Loucy (cell line): ENCODE data around the gene ARMC3.

Experiments
- EZH2phosphoT487 ChIP-seq: fragments of 200-600 bp; IDR thresholded peaks from 2 replicates; pipeline ENCODE4 v1.6.1; 2018; ENCODE audit warnings: antibody characterized with exemption, mild to moderate bottlenecking, moderate library complexity, borderline replicate concordance
- TF ChIP-seq, protein P1 (sequence below): fragments of 200-600 bp; sonication (generic); conservative IDR thresholded peaks from 2 replicates; pipeline ENCODE4 v1.5.1; 2014; ENCODE audit warnings: mild to moderate bottlenecking, antibody characterized with exemption, low read length

DNA sequence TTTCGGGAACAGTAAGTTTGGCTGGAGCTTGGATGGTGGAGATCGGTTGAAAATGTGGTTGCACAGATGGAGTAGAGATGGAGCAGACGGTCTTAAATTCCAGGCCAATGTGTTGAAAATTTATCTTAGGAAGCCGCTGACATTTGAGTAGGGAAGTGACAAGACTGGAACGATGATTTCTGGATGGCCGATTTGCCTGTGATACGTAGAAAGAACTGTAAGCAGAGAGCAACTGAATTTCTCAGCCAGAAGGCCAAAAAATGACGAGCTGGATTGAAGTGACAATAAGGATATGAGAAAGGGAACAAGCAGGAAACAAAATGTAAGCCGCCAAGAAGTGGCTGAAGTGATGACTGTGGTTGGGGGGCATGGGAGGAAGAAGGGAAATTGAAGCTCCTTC lies 687 bp upstream of the ARMC3 start:
- TF ChIP-seq, protein P1, sequence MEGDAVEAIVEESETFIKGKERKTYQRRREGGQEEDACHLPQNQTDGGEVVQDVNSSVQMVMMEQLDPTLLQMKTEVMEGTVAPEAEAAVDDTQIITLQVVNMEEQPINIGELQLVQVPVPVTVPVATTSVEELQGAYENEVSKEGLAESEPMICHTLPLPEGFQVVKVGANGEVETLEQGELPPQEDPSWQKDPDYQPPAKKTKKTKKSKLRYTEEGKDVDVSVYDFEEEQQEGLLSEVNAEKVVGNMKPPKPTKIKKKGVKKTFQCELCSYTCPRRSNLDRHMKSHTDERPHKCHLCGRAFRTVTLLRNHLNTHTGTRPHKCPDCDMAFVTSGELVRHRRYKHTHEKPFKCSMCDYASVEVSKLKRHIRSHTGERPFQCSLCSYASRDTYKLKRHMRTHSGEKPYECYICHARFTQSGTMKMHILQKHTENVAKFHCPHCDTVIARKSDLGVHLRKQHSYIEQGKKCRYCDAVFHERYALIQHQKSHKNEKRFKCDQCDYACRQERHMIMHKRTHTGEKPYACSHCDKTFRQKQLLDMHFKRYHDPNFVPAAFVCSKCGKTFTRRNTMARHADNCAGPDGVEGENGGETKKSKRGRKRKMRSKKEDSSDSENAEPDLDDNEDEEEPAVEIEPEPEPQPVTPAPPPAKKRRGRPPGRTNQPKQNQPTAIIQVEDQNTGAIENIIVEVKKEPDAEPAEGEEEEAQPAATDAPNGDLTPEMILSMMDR, result no peak
- no peak for TF ChIP-seq EZH2phosphoT487
